Keratinocyte (primary cell): Measurements from ENCODE around the gene ALK. TPM values are rescaled to one million over a fixed set of nuclear protein-coding genes. Genes with fewer than 3 reads are reported as not detected.

Source experiments
- DNase-seq: peaks from one replicate; pipeline ENCODE4 v3.0.0-alpha.2; 2011; ENCODE audit warnings: low read depth, missing footprints, low spot score
- FAIRE-seq: peaks from 2 replicates; lab custom pipeline; 2011; peaks lifted over from hg19 to GRCh38; lab: Jason Lieb, UNC
- H2AFZ ChIP-seq: 2 replicates; pipeline ENCODE4 v1.6.0; 2012; ENCODE audit warnings: low read length, control low read depth, inconsistent platforms; ENCODE audit not compliant: control insufficient read depth
- H3K27ac ChIP-seq: 2 replicates; pipeline ENCODE4 v1.5.1; 2011; ENCODE audit warnings: low read length; ENCODE audit not compliant: control insufficient read depth, insufficient read depth
- H3K27me3 ChIP-seq: 3 replicates; pipeline ENCODE4 v1.6.0; 2011; ENCODE audit warnings: low read length; ENCODE audit not compliant: control insufficient read depth, insufficient read depth; ENCODE audit errors: extremely low read depth
- H3K36me3 ChIP-seq, 2 experiments: 2 replicates in 1 of 2; 3 replicates in 1 of 2; pipeline ENCODE4 v1.5.1; 2011; ENCODE audit warnings: low read length in 2 of 2, mild to moderate bottlenecking in 1 of 2; ENCODE audit not compliant: control insufficient read depth in 2 of 2, insufficient read depth in 2 of 2; ENCODE audit errors: extremely low read depth in 1 of 2
- H3K4me1 ChIP-seq: 3 replicates; pipeline ENCODE4 v1.5.1; 2011; ENCODE audit warnings: low read length; ENCODE audit not compliant: control insufficient read depth, insufficient read depth; ENCODE audit errors: extremely low read depth
- H3K4me2 ChIP-seq: 3 replicates; pipeline ENCODE4 v1.6.0; 2011; ENCODE audit warnings: low read depth, low read length; ENCODE audit not compliant: control insufficient read depth, insufficient read depth; ENCODE audit errors: extremely low read depth
- H3K4me3 ChIP-seq, 3 experiments: fragments of 200-600 bp in 1 of 3; sonication (generic) in 1 of 3; 2 replicates in 2 of 3; 3 replicates in 1 of 3; pipeline ENCODE4 v1.5.1; 2011 to 2016; ENCODE audit warnings: low read length in 3 of 3, mild to moderate bottlenecking in 3 of 3, control low read depth in 2 of 3, inconsistent platforms in 1 of 3, low read depth in 1 of 3, mixed read lengths in 1 of 3, mixed run types in 1 of 3, moderate library complexity in 1 of 3; ENCODE audit not compliant: control insufficient read depth in 2 of 3, insufficient read depth in 2 of 3; ENCODE audit errors: extremely low read depth in 1 of 3
- H3K79me2 ChIP-seq: 2 replicates; pipeline ENCODE4 v1.6.0; 2012; ENCODE audit warnings: low read length; ENCODE audit not compliant: control insufficient read depth, insufficient read depth
- H3K9ac ChIP-seq: 3 replicates; pipeline ENCODE4 v1.6.0; 2011; ENCODE audit warnings: low read length; ENCODE audit not compliant: control insufficient read depth, insufficient read depth; ENCODE audit errors: extremely low read depth
- H3K9me1 ChIP-seq: 3 replicates; pipeline ENCODE4 v1.6.0; 2011; ENCODE audit warnings: low read length; ENCODE audit not compliant: control insufficient read depth, insufficient read depth; ENCODE audit errors: extremely low read depth
- H3K9me3 ChIP-seq: 2 replicates; pipeline ENCODE4 v1.5.1; 2012; ENCODE audit warnings: low read depth, low read length; ENCODE audit not compliant: control insufficient read depth
- H4K20me1 ChIP-seq: 3 replicates; pipeline ENCODE4 v1.6.0; 2011; ENCODE audit warnings: low read length; ENCODE audit not compliant: control insufficient read depth, insufficient read depth; ENCODE audit errors: extremely low read depth
- CTCF ChIP-seq, 3 experiments: IDR thresholded peaks in 1 of 3; conservative IDR thresholded peaks in 1 of 3; optimal IDR thresholded peaks in 1 of 3; 2 replicates in 2 of 3; 3 replicates in 1 of 3; pipeline versions ENCODE3 to v1.5.1; 2011; ENCODE audit warnings: low read length in 3 of 3, mild to moderate bottlenecking in 3 of 3, moderate library complexity in 2 of 3, control low read depth in 1 of 3, inconsistent platforms in 1 of 3; ENCODE audit not compliant: insufficient read depth in 2 of 3; ENCODE audit errors: extremely low read depth in 1 of 3
- EZH2 ChIP-seq: IDR thresholded peaks from one replicate; pipeline ENCODE4 v1.6.1; 2012; ENCODE audit warnings: inconsistent platforms, mild to moderate bottlenecking, low read length, moderate library complexity
- dilution Hi-C: fragments of 300-500 bp; cut with MboI; formaldehyde crosslinking; loops from one replicate; pipeline ENCODE4 v1.7.0; 2020; ENCODE audit warnings: low sequenced_read_pairs; ENCODE audit not compliant: extremely low pct_ligation_motif_present
- polyA plus RNA-seq, 5 experiments: library from polyadenylated mRNA; depleted of rRNA in 3 of 5; stranded (reverse) in 3 of 5; stranded (forward) in 1 of 5; unstranded in 1 of 5; fragments of >200 nt; gene quantifications; 1 replicate in 1 of 5; 2 replicates in 3 of 5; 3 replicates in 1 of 5; pipeline versions ENCODE4 v1.2.1 to v1.2.3, GENCODE V29; 2011 to 2012; ENCODE audit warnings: missing spikeins in 2 of 5, low read depth in 1 of 5, low replicate concordance in 1 of 5

ALK gene
- polyA plus RNA-seq, 1 donor (not counting 4 experiments of a cell fraction or from before 2014, with no cell fraction given): not detected

GRCh38 chr2:29311458-29311857 is 609.9 kb downstream of the ALK start:
- H3K27ac ChIP-seq: no peak overlapping the region
- TF ChIP-seq CTCF (optimal IDR thresholded peaks at IDR 0.05 in 1 of 3, IDR thresholded peaks at IDR 0.05 in 1 of 3, conservative IDR thresholded peaks at IDR 0.05 in 1 of 3; ENCODE audit: extremely low read depth in 1 of 3, insufficient read depth in 2 of 3, low read length in 3 of 3) (no peak), EZH2 (no peak)
- no peaks in the 10 kb centered on the region for H4K20me1 ChIP-seq
- H3K27me3 ChIP-seq: no peaks in the 10 kb centered on the region
- H3K36me3 ChIP-seq: no peaks in the 10 kb centered on the region
- FAIRE-seq (no peak), DNase-seq (no peak)
- H3K4me2 ChIP-seq: no peak overlapping the region
- no peaks in the 10 kb centered on the region for H3K79me2 ChIP-seq
- H2AFZ ChIP-seq: no peak overlapping the region
- dilution Hi-C loops: no loop called here
- peaks cover 13% of the 10 kb centered on the region for H3K4me1 ChIP-seq
- no peak overlapping the region for H3K9ac ChIP-seq
- H3K4me3 ChIP-seq: no peak overlapping the region
- H3K9me3 ChIP-seq: no peaks in the 10 kb centered on the region
- H3K9me1 ChIP-seq: no peaks in the 10 kb centered on the region

GRCh38 chr2:29310650-29311348 is 610.6 kb downstream of the ALK start:
- no peaks in the 10 kb centered on the region for H3K79me2 ChIP-seq
- peaks cover 13% of the 10 kb centered on the region for H3K4me1 ChIP-seq
- no peak overlapping the region for H3K27ac ChIP-seq
- H3K9ac ChIP-seq: no peak overlapping the region
- H3K9me3 ChIP-seq: no peaks in the 10 kb centered on the region
- no peak for FAIRE-seq
- H3K27me3 ChIP-seq: no peaks in the 10 kb centered on the region
- no peak overlapping the region for H3K4me2 ChIP-seq
- no peak overlapping the region for H2AFZ ChIP-seq
- dilution Hi-C loops: no loop called here
- H3K4me3 ChIP-seq: no peak overlapping the region
- no peak for DNase-seq
- H4K20me1 ChIP-seq: no peaks in the 10 kb centered on the region
- no peaks in the 10 kb centered on the region for H3K36me3 ChIP-seq
- H3K9me1 ChIP-seq: no peaks in the 10 kb centered on the region
- TF ChIP-seq CTCF (optimal IDR thresholded peaks at IDR 0.05 in 1 of 3, IDR thresholded peaks at IDR 0.05 in 1 of 3, conservative IDR thresholded peaks at IDR 0.05 in 1 of 3; ENCODE audit: extremely low read depth in 1 of 3, insufficient read depth in 2 of 3, low read length in 3 of 3) (no peak), EZH2 (no peak)
